BE2C (cell line): Measurements from ENCODE around the gene GPR78.

Source experiments
- DNase-seq: peaks from one replicate; pipeline ENCODE4 v3.0.0-alpha.2; 2020
- H3K27me3 ChIP-seq: fragments of 250-450 bp; sonication (Bioruptor Pico); 2 replicates; pipeline ENCODE4 v1.5.1; 2020; ENCODE audit warnings: mild to moderate bottlenecking
- H3K36me3 ChIP-seq: fragments of 250-450 bp; sonication (Bioruptor Pico); 2 replicates; pipeline ENCODE4 v1.5.1; 2020; ENCODE audit warnings: mild to moderate bottlenecking
- H3K4me1 ChIP-seq: fragments of 250-450 bp; sonication (Bioruptor Pico); 2 replicates; pipeline ENCODE4 v1.5.1; 2020
- H3K4me3 ChIP-seq: 2 replicates; pipeline ENCODE4 v1.5.1; 2011; ENCODE audit warnings: low read depth, low read length
- H3K9me3 ChIP-seq: fragments of 250-450 bp; sonication (Bioruptor Pico); 2 replicates; pipeline ENCODE4 v1.5.1; 2020
- TF ChIP-seq, protein P1 (sequence below): IDR thresholded peaks from 2 replicates; pipeline ENCODE4 v1.5.1; 2012; ENCODE audit warnings: mild to moderate bottlenecking, low read depth, low read length

Gene GPR78

DNA sequence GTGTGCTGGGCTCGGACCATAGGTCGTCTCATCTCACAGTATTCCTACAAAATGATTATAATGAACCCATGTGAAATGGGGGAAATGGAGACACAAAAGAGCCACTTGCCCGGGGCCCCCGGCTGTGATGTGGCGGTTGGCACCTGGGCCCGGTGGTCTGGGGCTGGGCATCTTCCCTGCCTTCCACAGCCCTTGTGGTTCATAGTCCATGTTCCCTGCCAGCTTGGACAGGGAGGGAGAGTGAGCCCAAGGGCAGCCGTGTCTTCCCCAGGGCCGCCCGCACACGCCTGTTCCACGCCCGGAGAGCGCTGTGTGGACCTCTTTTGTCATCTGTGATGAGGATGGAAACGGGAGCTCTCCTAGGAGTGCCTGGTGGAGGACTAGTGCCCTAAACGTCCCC, 17.6 kb downstream of the GPR78 start:
- Histone ChIP-seq H3K9me3 (no peaks in the 10 kb centered on the region), H3K4me1 (no peaks in the 10 kb centered on the region; the same call in none of the 2 replicates), H3K36me3 (no peaks in the 10 kb centered on the region), H3K4me3 (no peak overlapping the region), H3K27me3 (peaks cover 11% of the 10 kb centered on the region)
- DNase-seq = no peak
- TF ChIP-seq, protein P1, sequence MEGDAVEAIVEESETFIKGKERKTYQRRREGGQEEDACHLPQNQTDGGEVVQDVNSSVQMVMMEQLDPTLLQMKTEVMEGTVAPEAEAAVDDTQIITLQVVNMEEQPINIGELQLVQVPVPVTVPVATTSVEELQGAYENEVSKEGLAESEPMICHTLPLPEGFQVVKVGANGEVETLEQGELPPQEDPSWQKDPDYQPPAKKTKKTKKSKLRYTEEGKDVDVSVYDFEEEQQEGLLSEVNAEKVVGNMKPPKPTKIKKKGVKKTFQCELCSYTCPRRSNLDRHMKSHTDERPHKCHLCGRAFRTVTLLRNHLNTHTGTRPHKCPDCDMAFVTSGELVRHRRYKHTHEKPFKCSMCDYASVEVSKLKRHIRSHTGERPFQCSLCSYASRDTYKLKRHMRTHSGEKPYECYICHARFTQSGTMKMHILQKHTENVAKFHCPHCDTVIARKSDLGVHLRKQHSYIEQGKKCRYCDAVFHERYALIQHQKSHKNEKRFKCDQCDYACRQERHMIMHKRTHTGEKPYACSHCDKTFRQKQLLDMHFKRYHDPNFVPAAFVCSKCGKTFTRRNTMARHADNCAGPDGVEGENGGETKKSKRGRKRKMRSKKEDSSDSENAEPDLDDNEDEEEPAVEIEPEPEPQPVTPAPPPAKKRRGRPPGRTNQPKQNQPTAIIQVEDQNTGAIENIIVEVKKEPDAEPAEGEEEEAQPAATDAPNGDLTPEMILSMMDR = no peak

GRCh38 chr4:8598391-8599090, 18.3 kb downstream of the GPR78 start:
- Histone ChIP-seq H3K4me1 (no peaks in the 10 kb centered on the region; the same call in none of the 2 replicates), H3K9me3 (no peaks in the 10 kb centered on the region), H3K27me3 (peaks cover 3% of the 10 kb centered on the region), H3K4me3 (no peak overlapping the region), H3K36me3 (no peaks in the 10 kb centered on the region)
- DNase-seq = no peak
- TF ChIP-seq, protein P1 = no peak

- TF ChIP-seq, protein P1 = no peak
- DNase-seq = no peak
- no peak overlapping the region for H3K4me3 ChIP-seq
- no peaks in the 10 kb centered on the region; the same call in 1 of the 2 replicates for H3K27me3 ChIP-seq
- no peaks in the 10 kb centered on the region for H3K9me3 ChIP-seq
- no peaks in the 10 kb centered on the region; the same call in none of the 2 replicates for H3K4me1 ChIP-seq
- no peaks in the 10 kb centered on the region for H3K36me3 ChIP-seq
Observed at GRCh38 chr4:8599091-8599460, 18.9 kb downstream of the GPR78 start.

DNA sequence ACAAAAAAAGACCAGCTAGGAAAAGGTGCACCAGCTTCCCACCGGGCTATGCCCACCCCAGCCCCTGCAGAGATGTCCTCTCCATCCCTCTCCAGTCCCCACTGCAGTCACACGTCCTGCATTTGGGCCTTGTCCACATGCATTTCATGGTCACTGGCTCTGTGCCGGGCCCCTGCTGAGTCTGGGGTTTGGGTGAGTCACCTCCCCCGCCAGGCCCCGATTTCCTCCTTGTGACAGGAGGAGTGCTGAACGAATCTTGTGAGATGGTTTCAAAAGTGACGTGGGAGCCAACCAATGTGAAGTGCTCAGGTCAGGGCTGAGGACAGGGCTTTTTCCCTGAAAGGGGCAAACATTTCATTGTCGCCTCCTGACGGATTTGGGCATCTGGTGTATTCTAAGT, 19.5 kb downstream of the GPR78 start:
- no peaks in the 10 kb centered on the region for H3K36me3 ChIP-seq
- H3K9me3 ChIP-seq = no peaks in the 10 kb centered on the region
- no peaks in the 10 kb centered on the region; the same call in 1 of the 2 replicates for H3K27me3 ChIP-seq
- no peaks in the 10 kb centered on the region; the same call in none of the 2 replicates for H3K4me1 ChIP-seq
- TF ChIP-seq, protein P1 = no peak
- H3K4me3 ChIP-seq = no peak overlapping the region
- DNase-seq = no peak

DNA sequence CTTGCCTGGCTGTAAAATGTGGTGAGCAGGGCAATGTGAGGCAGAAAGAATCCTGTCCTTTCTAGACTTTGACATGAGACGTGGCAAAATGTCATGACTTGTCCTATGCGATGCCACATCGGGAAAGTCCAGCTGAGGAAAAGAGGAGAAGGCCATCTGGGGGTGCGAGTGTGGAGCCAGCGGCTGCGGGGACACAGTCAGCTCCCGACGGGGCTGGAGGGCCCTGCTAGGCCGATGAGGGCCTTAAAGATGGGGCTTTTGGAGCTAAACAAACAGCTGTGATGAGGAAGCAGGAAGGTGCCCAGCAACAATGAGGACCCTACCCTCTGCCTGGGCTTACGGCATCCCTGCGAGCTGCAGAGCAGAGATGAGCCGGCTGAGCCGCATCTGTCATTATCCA, 20.1 kb downstream of the GPR78 start:
- Histone ChIP-seq H3K4me3 (no peak overlapping the region), H3K36me3 (no peaks in the 10 kb centered on the region), H3K9me3 (no peaks in the 10 kb centered on the region), H3K27me3 (no peaks in the 10 kb centered on the region; the same call in 1 of the 2 replicates), H3K4me1 (no peaks in the 10 kb centered on the region; the same call in none of the 2 replicates)
- no peak for DNase-seq
- TF ChIP-seq, protein P1 = no peak

GRCh38 chr4:8600686-8601085, 20.5 kb downstream of the GPR78 start:
- Histone ChIP-seq H3K9me3 (no peaks in the 10 kb centered on the region), H3K4me1 (no peaks in the 10 kb centered on the region; the same call in 1 of the 2 replicates), H3K27me3 (no peaks in the 10 kb centered on the region; the same call in 1 of the 2 replicates), H3K36me3 (no peaks in the 10 kb centered on the region), H3K4me3 (no peak overlapping the region)
- TF ChIP-seq, protein P1 = no peak
- no peak for DNase-seq
